Measurements from ENCODE around the gene BLZF1. TPM values are rescaled to one million over a fixed set of nuclear protein-coding genes. Genes with fewer than 3 reads are reported as not detected.

Gene BLZF1
- total RNA-seq, 1 experiment from 2014 or later = 14.3 TPM

GRCh38 chr1:169387399-169387798 lies 19.4 kb downstream of the BLZF1 start:
- TF ChIP-seq, protein P1, sequence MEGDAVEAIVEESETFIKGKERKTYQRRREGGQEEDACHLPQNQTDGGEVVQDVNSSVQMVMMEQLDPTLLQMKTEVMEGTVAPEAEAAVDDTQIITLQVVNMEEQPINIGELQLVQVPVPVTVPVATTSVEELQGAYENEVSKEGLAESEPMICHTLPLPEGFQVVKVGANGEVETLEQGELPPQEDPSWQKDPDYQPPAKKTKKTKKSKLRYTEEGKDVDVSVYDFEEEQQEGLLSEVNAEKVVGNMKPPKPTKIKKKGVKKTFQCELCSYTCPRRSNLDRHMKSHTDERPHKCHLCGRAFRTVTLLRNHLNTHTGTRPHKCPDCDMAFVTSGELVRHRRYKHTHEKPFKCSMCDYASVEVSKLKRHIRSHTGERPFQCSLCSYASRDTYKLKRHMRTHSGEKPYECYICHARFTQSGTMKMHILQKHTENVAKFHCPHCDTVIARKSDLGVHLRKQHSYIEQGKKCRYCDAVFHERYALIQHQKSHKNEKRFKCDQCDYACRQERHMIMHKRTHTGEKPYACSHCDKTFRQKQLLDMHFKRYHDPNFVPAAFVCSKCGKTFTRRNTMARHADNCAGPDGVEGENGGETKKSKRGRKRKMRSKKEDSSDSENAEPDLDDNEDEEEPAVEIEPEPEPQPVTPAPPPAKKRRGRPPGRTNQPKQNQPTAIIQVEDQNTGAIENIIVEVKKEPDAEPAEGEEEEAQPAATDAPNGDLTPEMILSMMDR (conservative IDR thresholded peaks at IDR 0.05) = no peak
- H3K79me1 ChIP-seq (ENCODE audit: insufficient read depth, low read depth, low read length, poor library complexity, severe bottlenecking) = no peaks in the 10 kb centered on the region
- H3K79me2 ChIP-seq (ENCODE audit: insufficient read depth, low read length) = no peaks in the 10 kb centered on the region
- H2BK20ac ChIP-seq (ENCODE audit: low read depth, low read length, poor library complexity, severe bottlenecking) = no peak overlapping the region
- no peaks in the 10 kb centered on the region for H4K20me1 ChIP-seq (ENCODE audit: control insufficient read depth, insufficient read depth, insufficient read length)
- H3K4ac ChIP-seq (ENCODE audit: low read depth, low read length) = no peak overlapping the region
- no peaks in the 10 kb centered on the region for H3K9me3 Mint-ChIP-seq
- no peak overlapping the region for H3T11ph ChIP-seq (ENCODE audit: low read length)
- H3K23ac ChIP-seq (ENCODE audit: insufficient read length, low read depth, low read length) = no peak overlapping the region
- H3K9me3 ChIP-seq (ENCODE audit: control insufficient read depth, low read depth, low read length) = no peaks in the 10 kb centered on the region
- H3K27ac ChIP-seq (ENCODE audit: insufficient read length, low read depth, low read length) = no peak overlapping the region
- H3K23me2 ChIP-seq (ENCODE audit: insufficient read length, low read depth, low read length, poor library complexity, severe bottlenecking) = no peaks in the 10 kb centered on the region
- H3K9ac ChIP-seq (ENCODE audit: extremely low read depth, insufficient read length, low read length) = no peak overlapping the region
- H3K4me2 ChIP-seq (ENCODE audit: insufficient read depth, insufficient read length, low read length) = no peak overlapping the region
- no peak overlapping the region for H3K18ac ChIP-seq (ENCODE audit: insufficient read length, low read depth, low read length)
- no peaks in the 10 kb centered on the region for H3K4me1 ChIP-seq (ENCODE audit: insufficient read depth, low read length)
- no peak overlapping the region for H2BK5ac ChIP-seq (ENCODE audit: insufficient read length, low read length)
- peaks cover 0 to 4% of the 10 kb centered on the region in 2 experiments; a peak in 1 of 4 replicates for H3K4me1 Mint-ChIP-seq
- H3K56ac ChIP-seq (ENCODE audit: insufficient read length, low read depth, low read length) = no peak overlapping the region
- H4K8ac ChIP-seq (replicated peaks; ENCODE audit: insufficient read length, low read depth, low read length) = no peak overlapping the region
- no peak for DNase-seq
- no peak overlapping the region for H3K27ac Mint-ChIP-seq
- H2BK12ac ChIP-seq (ENCODE audit: insufficient read length, low read depth, low read length) = no peak overlapping the region
- no peak overlapping the region for H2BK120ac ChIP-seq (ENCODE audit: low read depth, low read length, poor library complexity, severe bottlenecking)
- no peaks in the 10 kb centered on the region for H3K27me3 Mint-ChIP-seq (ENCODE audit: low read depth)
- no peak overlapping the region for H2BK15ac ChIP-seq (ENCODE audit: low read depth, low read length)
- no peak overlapping the region for H4K5ac ChIP-seq (ENCODE audit: insufficient read length, low read depth, low read length)
- peaks cover 6 to 33% (median 30%) of the 10 kb centered on the region in 3 experiments; a peak in 6 of 7 replicates for H3K36me3 Mint-ChIP-seq (ENCODE audit: insufficient read depth in 1 of 3, low read depth in 3 of 3)
- H3K4me3 Mint-ChIP-seq = no peak overlapping the region
- H4K91ac ChIP-seq (ENCODE audit: insufficient read length, low read depth, low read length) = no peak overlapping the region
- no peak overlapping the region for H2AK5ac ChIP-seq (ENCODE audit: insufficient read length, low read length)
- H2AFZ ChIP-seq (ENCODE audit: low read length) = no peak overlapping the region
- no peaks in the 10 kb centered on the region for H3K27me3 ChIP-seq (ENCODE audit: insufficient read depth, low read length)
- no peak overlapping the region for H3K14ac ChIP-seq (ENCODE audit: insufficient read depth, low read length)
